SU-DHL-6 (cell line): ENCODE measurements around the gene GRPEL1.

Experiments used
- EZH2phosphoT487 ChIP-seq: fragments of 200-600 bp; sonication (generic), shearing (Covaris generic); conservative IDR thresholded peaks from 2 replicates; pipeline ENCODE4 v1.6.1; 2018; ENCODE audit warnings: mild to moderate bottlenecking, antibody characterized with exemption, low read length, moderate library complexity, mixed read lengths
- TF ChIP-seq, protein P1 (sequence below): fragments of 200-600 bp; sonication (generic); IDR thresholded peaks from one replicate; pipeline ENCODE4 v1.5.1; 2017; ENCODE audit warnings: antibody characterized with exemption, mild to moderate bottlenecking, low read length, moderate library complexity; ENCODE audit not compliant: insufficient read depth, poor library complexity, severe bottlenecking

GRCh38 chr4:7034262-7035081 is 33.4 kb downstream of the GRPEL1 start:
- TF ChIP-seq, protein P1, sequence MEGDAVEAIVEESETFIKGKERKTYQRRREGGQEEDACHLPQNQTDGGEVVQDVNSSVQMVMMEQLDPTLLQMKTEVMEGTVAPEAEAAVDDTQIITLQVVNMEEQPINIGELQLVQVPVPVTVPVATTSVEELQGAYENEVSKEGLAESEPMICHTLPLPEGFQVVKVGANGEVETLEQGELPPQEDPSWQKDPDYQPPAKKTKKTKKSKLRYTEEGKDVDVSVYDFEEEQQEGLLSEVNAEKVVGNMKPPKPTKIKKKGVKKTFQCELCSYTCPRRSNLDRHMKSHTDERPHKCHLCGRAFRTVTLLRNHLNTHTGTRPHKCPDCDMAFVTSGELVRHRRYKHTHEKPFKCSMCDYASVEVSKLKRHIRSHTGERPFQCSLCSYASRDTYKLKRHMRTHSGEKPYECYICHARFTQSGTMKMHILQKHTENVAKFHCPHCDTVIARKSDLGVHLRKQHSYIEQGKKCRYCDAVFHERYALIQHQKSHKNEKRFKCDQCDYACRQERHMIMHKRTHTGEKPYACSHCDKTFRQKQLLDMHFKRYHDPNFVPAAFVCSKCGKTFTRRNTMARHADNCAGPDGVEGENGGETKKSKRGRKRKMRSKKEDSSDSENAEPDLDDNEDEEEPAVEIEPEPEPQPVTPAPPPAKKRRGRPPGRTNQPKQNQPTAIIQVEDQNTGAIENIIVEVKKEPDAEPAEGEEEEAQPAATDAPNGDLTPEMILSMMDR: no peak
- TF ChIP-seq EZH2phosphoT487: no peak
